Upper lobe of left lung (tissue), 6 donors: ENCODE results near the gene BTAF1. TPM values are rescaled to one million over a fixed set of nuclear protein-coding genes. Genes with fewer than 3 reads are reported as not detected.

Experiments
- ATAC-seq, 2 donors: fragments of 200-7000 bp; cut with Tn5 transposase; one replicate each; pipeline ENCODE4 v1.9.1; 2022; ENCODE audit warnings: mild to moderate bottlenecking in 2 of 2, moderate library complexity in 2 of 2; ENCODE audit not compliant: low FRiP score in 2 of 2
- DNase-seq, 2 donors: peaks; one replicate each; pipeline ENCODE4 v3.0.0-alpha.2; 2019 to 2020
- H3K27ac ChIP-seq, 4 donors: fragments of 200-600 bp; sonication (generic); one replicate each; pipeline ENCODE4 v1.5.1; 2016 to 2019
- H3K27me3 ChIP-seq, 4 donors: fragments of 200-600 bp; sonication (generic); one replicate each; pipeline ENCODE4 v1.5.1; 2017 to 2019
- H3K36me3 ChIP-seq, 4 donors: fragments of 200-600 bp; sonication (generic); one replicate each; pipeline ENCODE4 v1.5.1; 2016 to 2019
- H3K4me1 ChIP-seq, 4 donors: fragments of 200-600 bp; sonication (generic); one replicate each; pipeline ENCODE4 v1.5.1; 2018 to 2019
- H3K4me3 ChIP-seq, 4 donors: fragments of 200-600 bp; sonication (generic); one replicate each; pipeline ENCODE4 v1.5.1; 2017 to 2019; ENCODE audit warnings: mild to moderate bottlenecking in 2 of 4, moderate library complexity in 1 of 4
- H3K9me3 ChIP-seq, 4 donors: fragments of 200-600 bp; sonication (generic); one replicate each; pipeline ENCODE4 v1.5.1; 2018 to 2019
- EP300 ChIP-seq, 4 donors: sonication (generic); formaldehyde crosslinking; IDR thresholded peaks; one replicate each; pipeline ENCODE4 v1.5.1; 2017; ENCODE audit warnings: antibody characterized with exemption in 4 of 4, control low read depth in 2 of 4
- POLR2A ChIP-seq, 4 donors: fragments of 450-650 bp; IDR thresholded peaks; one replicate each; pipeline ENCODE4 v1.5.1; 2016 to 2017; ENCODE audit warnings: antibody characterized with exemption in 4 of 4, mild to moderate bottlenecking in 2 of 4
- POLR2AphosphoS5 ChIP-seq, 2 donors: sonication (generic); formaldehyde crosslinking; IDR thresholded peaks; one replicate each; pipeline ENCODE4 v1.5.1; 2017; ENCODE audit warnings: antibody characterized with exemption in 2 of 2
- WGBS, 2 donors: methylation state at CpG; one replicate each; pipeline ENCODE4 v1.1.5; 2017 to 2018; 5-methylcytosine and 5-hydroxymethylcytosine counted together
- total RNA-seq, 6 donors: library from RNA; depleted of rRNA in 4 of 6; stranded (reverse); fragments of >200 nt in 4 of 6; gene quantifications; one replicate each; pipeline versions ENCODE4 v1.1.0 to v1.2.1, GENCODE V29; 2016 to 2021
- TF ChIP-seq, protein P1 (sequence below), 6 experiments: fragments of 450-650 bp in 4 of 6; fragments of 200-600 bp in 2 of 6; sonication (generic) in 2 of 6; IDR thresholded peaks; one replicate each; pipeline ENCODE4 v1.5.1; 2016 to 2019; ENCODE audit warnings: antibody characterized with exemption in 6 of 6
- donor health status: DM: no; HTN: no; CAD: no; lungs with moderate emphysema.
- donor health status: DM: no; HTN: yes; CAD: no; lungs with severe emphysema.

BTAF1 gene
- total RNA-seq, 6 donors from 2014 or later = 22.0 to 68.1 (median 32.9) TPM

DNA sequence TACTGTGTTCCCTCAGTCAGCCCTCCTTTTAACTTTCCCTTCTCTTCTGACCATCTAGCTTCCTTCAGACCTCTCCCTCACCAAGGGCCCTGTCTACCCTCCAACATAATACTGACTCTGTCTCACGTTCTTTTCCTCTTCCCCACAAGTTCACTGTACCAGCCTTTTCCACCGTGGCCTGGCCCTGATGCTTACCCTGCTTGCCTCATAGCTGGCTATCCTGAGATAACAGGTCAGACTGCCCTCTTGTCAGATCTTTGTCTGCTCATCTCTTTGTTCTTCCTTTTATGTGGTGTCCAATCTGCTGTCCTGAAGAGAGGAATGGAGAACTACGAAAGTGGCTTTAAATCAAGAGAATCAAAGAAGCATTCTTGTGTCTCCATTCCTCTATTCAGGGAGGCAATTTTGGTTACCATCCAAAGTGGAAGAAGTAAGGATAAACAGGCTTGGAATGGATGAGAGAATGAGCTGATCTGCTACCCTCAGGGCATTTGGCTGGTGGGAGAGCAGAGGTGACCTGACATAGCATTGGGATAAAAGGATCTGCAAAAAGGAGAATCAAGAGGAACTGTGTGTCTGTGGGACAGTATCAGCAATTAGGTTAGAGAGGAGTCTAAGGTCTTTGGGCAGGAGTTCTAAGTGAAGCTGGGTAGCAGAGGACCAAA, 8.1 kb downstream of the BTAF1 start:
- Histone ChIP-seq H3K27me3 (no peaks in the 10 kb centered on the region), H3K27ac (no peak overlapping the region), H3K9me3 (no peaks in the 10 kb centered on the region), H3K4me1 (peaks cover 14 to 44% (median 25%) of the 10 kb centered on the region in 4 donors), H3K36me3 (peaks cover 7 to 20% (median 10%) of the 10 kb centered on the region in 4 donors), H3K4me3 (no peak overlapping the region)
- no peak for TF ChIP-seq EP300 (IDR thresholded peaks at IDR 0.05)
- TF ChIP-seq, protein P1, sequence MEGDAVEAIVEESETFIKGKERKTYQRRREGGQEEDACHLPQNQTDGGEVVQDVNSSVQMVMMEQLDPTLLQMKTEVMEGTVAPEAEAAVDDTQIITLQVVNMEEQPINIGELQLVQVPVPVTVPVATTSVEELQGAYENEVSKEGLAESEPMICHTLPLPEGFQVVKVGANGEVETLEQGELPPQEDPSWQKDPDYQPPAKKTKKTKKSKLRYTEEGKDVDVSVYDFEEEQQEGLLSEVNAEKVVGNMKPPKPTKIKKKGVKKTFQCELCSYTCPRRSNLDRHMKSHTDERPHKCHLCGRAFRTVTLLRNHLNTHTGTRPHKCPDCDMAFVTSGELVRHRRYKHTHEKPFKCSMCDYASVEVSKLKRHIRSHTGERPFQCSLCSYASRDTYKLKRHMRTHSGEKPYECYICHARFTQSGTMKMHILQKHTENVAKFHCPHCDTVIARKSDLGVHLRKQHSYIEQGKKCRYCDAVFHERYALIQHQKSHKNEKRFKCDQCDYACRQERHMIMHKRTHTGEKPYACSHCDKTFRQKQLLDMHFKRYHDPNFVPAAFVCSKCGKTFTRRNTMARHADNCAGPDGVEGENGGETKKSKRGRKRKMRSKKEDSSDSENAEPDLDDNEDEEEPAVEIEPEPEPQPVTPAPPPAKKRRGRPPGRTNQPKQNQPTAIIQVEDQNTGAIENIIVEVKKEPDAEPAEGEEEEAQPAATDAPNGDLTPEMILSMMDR (IDR thresholded peaks at IDR 0.05) = no peak
- no peak for TF ChIP-seq POLR2AphosphoS5 (IDR thresholded peaks at IDR 0.05)
- no peak for TF ChIP-seq POLR2A (IDR thresholded peaks at IDR 0.05)
- no peak for DNase-seq
- 66 to 74% methylated on average over 3 of the region's 3 CpGs for WGBS, 2 donors
- no peak for ATAC-seq

DNA sequence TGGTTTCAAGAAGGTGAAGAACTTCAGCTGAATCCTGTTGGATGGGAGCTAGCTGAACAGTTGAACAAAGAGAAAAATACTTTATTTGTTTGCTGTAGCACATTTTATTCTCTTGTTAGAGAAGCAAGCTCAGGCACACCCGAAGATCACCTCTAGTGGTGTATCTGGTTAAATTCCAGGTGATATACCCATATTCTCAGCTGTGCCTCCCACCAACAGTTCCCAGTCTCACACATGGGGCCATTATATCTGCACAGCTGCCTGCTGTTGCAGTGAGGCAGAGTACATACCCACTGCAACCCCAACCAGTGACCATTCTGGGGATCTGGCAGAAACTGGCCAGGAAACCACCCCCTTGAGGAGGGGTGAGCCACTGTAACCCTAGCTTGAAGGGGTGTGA, 9.2 kb downstream of the BTAF1 start:
- no peak overlapping the region for H3K4me3 ChIP-seq
- no peaks in the 10 kb centered on the region for H3K9me3 ChIP-seq
- H3K27me3 ChIP-seq = no peaks in the 10 kb centered on the region
- H3K36me3 ChIP-seq = peaks cover 7 to 31% (median 15%) of the 10 kb centered on the region in 4 donors
- peaks cover 14 to 40% (median 24%) of the 10 kb centered on the region in 4 donors for H3K4me1 ChIP-seq
- TF ChIP-seq, protein P1 (IDR thresholded peaks at IDR 0.05) = no peak
- TF ChIP-seq POLR2AphosphoS5 (IDR thresholded peaks at IDR 0.05) = no peak
- no peak for TF ChIP-seq POLR2A (IDR thresholded peaks at IDR 0.05)
- no peak for TF ChIP-seq EP300 (IDR thresholded peaks at IDR 0.05)
- no peak for DNase-seq
- H3K27ac ChIP-seq = no peak overlapping the region
- no peak for ATAC-seq
- 75 to 83% methylated on average over 1 of the region's 1 CpG for WGBS, 2 donors

DNA sequence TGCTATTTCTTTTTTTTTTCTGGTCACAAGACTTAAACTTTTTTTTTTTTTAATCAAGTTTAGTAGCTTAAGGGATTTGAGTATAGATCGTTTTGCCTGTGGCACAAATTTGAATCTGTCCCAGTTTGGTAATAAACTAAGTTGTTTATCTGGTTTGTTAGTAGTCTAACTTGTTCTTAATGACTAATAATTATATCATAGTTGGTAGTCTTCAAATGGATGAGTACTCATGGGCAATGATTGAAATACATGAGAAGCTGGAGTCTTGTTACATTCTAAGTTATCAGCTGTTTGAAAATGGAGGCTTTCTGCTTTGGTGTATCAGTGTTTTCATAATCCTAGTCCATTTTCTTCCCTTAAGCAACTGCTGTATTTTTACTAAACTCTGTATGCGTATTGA, 12.3 kb downstream of the BTAF1 start:
- no peaks in the 10 kb centered on the region for H3K9me3 ChIP-seq
- TF ChIP-seq EP300 (IDR thresholded peaks at IDR 0.05) = no peak
- no peak for TF ChIP-seq POLR2AphosphoS5 (IDR thresholded peaks at IDR 0.05)
- TF ChIP-seq, protein P1 (IDR thresholded peaks at IDR 0.05) = no peak
- no peak for TF ChIP-seq POLR2A (IDR thresholded peaks at IDR 0.05)
- ATAC-seq (no peak), DNase-seq (no peak)
- H3K27me3 ChIP-seq = no peaks in the 10 kb centered on the region
- 88 to 96% methylated on average over 2 of the region's 2 CpGs for WGBS, 2 donors
- no peak overlapping the region for H3K4me3 ChIP-seq
- H3K36me3 ChIP-seq = peaks cover 7 to 38% (median 15%) of the 10 kb centered on the region in 4 donors
- peaks cover 4 to 27% (median 16%) of the 10 kb centered on the region in 4 donors for H3K4me1 ChIP-seq
- H3K27ac ChIP-seq = no peak overlapping the region

DNA sequence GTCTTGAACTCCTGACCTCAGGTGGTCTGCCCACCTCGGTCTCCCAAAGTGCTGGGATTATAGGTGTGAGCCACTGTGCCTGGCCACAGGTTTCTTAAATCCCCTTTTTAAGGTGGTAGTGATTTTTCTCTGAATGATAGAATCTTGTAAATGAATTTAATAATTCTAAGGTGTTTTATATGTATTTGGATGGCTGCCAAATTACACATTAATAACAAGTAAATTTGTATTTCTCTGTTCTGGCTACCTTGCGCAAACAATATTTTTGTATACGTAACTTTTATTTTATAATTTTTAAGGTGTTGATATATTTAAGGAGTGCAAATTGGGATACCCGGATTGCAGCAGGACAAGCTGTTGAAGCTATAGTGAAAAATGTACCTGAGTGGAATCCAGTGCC, 16.1 kb downstream of the BTAF1 start:
- TF ChIP-seq, protein P1 (IDR thresholded peaks at IDR 0.05) = no peak
- TF ChIP-seq EP300 (IDR thresholded peaks at IDR 0.05) = no peak
- no peak for TF ChIP-seq POLR2A (IDR thresholded peaks at IDR 0.05)
- no peak for TF ChIP-seq POLR2AphosphoS5 (IDR thresholded peaks at IDR 0.05)
- H3K27ac ChIP-seq = no peak overlapping the region
- H3K9me3 ChIP-seq = no peaks in the 10 kb centered on the region
- H3K4me1 ChIP-seq = no peaks in the 10 kb centered on the region
- DNase-seq = no peak
- ATAC-seq = no peak
- no peak overlapping the region for H3K4me3 ChIP-seq
- 87 to 90% methylated on average over 4 of the region's 4 CpGs for WGBS, 2 donors
- no peaks in the 10 kb centered on the region for H3K27me3 ChIP-seq
- H3K36me3 ChIP-seq = peaks cover 9 to 58% (median 23%) of the 10 kb centered on the region in 4 donors

DNA sequence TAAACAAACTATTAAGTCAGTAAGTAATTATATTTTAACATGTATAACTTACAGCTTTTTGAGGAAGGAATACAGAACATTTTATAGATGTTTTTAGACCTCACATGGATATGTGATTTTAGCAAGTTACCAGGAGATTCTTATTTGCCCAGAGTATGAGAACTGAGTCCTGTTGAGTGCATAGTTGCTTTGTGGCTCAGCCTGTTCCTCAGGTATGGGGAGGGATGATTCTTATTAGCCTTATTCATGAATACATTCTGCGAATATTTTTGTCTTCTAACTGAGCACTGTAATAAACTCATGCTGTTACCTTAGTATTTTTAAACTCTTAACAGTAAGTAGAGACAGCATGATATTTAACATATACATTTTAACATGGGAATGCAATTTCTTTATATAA, 17.9 kb downstream of the BTAF1 start:
- TF ChIP-seq, protein P1 (IDR thresholded peaks at IDR 0.05) = no peak
- TF ChIP-seq POLR2AphosphoS5 (IDR thresholded peaks at IDR 0.05) (no peak), EP300 (IDR thresholded peaks at IDR 0.05) (no peak), POLR2A (IDR thresholded peaks at IDR 0.05) (no peak)

More for the DNA sequence above, 17.9 kb downstream of the BTAF1 start:
- Histone ChIP-seq H3K9me3 (no peaks in the 10 kb centered on the region), H3K27me3 (no peaks in the 10 kb centered on the region), H3K27ac (no peak overlapping the region), H3K4me1 (no peaks in the 10 kb centered on the region), H3K4me3 (no peak overlapping the region), H3K36me3 (peaks cover 7 to 60% (median 18%) of the 10 kb centered on the region in 4 donors)
- ATAC-seq (no peak), DNase-seq (no peak)
- 71 to 93% methylated on average over 1 of the region's 1 CpG for WGBS, 2 donors
